Stimulated activated CD8-positive, alpha-beta memory T cell treated with anti-CD3 and anti-CD28 coated beads, Interleukin-15, amount 100 ng/mL, for 48 hours (primary cell): ENCODE results near the gene MRPS23.
"Not testable (repeated sequence)": the region's sequence is repeated elsewhere in the genome, so short reads cannot be mapped to it uniquely, and the experiment has no call there.

Experiments
- DNase-seq, 2 donors: peaks; one replicate each; pipeline ENCODE4 v3.0.0-alpha.2; 2020; ENCODE audit warnings: low read depth in 2 of 2

The MRPS23 gene

DNA sequence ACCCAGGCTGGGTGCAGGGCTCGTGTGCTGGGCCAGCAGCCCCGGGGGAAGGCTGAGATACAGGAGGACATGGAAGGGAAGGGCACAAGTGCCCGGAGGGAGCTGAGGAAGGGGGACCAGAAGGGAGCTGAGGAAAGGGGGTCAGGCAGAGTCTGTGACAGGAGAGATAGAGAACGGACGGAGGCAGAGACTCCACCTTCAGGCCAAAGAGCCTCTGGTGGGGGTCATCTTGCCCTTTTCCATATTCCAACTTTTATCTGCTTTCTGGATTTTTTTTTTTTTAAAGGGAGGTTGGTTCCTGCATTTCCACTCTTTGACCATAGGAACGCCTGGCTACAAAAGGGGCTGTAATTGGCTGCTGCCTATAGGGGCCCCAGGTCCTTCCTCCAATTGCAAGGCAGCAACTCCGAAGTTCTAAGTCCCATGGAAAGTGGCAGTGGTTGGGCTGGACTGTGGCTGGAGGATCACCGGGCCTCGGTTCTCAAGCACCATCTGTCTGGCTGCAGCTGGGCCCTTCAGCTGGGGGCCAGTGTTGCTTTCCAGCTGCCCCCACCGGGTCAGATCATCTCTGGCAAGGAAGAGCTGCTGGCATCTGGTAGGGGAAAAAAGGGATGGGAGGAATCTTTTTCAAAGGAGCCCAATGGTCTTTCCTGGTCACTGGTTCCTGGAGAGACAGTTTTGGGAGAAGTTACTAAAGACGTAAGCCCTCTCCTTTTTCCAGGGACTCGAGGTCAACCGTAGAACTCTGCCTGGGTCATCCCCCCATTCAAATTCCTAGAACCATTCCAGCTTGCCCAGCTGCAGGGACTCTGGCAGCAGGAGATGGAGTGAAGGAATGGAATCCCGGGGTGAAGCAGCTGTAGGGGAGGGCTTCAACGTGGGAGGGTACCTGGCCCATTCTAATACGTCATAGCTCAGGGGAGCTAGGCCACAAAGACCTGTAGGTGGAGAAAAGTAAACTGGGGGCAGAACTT lies 13.1 kb upstream of the MRPS23 start:
- DNase-seq, result no peak

DNA sequence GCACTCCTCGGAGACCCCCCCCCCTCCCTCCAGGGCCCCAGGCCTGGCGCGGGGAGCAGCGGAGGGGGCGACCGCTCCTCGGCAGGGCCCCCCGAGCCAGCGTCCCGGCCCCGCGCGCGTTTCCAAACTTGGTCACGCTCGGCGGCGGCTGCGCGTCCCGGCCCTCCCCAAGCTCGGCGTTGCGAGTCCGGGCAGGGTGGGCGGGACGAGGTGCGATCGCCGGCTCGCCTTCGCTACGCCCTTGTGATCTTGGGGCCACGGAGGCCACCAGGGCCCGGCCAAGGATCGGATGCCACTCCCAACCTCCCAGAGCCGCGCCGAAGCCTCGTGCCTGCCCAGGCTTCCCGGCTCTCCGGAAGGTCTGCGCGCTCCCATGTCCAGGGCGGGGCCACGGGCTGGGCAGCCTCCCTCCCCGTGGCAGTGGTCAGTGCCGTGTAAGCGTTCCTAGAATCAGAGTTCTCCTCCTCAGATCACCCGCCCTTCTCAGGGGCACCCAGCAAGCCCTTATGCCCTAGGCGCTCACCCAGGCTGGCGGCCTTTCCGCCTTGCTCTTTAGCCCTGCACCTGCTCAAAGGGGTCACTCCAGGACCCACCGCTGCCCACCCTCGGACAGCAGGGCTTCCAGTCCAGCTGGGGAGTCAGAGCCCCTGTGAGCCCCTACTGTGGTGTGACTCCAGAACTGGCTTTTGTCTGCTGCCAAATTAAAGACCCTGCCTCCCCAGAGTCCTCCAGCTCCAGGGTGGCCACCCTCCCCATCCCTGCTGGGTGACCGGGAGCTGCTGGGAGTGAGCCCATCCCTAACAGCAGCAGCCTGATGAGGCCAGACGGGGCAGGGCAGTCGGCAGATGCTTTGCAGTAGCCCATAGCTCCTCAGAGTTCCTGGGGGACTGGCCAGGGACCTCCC lies 12.2 kb upstream of the MRPS23 start:
- no peak for DNase-seq

DNA sequence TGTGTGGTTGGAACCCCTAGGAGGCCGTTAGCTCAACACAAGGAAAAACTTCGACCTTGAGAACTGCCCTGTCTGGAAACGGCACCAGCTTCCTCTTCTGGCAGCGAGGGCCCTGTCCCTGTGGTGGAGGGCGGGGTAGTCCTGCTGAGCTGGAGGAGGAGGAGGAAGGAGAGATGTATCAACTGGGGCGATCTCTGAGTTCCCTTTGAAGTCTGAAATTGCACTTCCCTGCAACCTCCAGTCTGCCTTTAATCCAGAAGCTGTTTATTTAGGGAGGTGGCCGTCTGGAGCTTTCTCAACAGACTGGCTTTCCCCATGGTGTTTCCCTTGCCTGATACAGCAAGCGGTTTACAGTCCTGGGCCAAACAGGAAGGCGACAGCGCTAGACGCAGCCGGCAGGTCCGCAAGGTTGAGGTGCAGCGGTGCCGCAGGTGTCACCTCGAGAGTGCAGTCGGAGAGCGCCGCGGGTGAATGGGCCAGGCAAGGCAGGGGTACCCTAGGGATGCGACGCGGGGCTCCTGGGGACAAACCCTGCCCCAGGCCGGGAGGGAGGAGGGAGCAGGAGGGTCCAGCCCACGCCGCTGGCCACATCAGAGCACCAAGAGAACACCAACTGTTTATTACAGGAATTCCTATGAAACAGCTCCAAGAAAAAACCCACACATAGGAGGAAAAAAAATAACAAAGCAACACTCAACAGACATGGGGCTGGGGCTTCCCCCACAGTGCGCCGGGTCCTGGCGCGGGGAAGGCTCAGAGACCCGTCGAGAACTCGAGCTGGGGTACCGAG lies 11.4 kb upstream of the MRPS23 start:
- no peak for DNase-seq

DNA sequence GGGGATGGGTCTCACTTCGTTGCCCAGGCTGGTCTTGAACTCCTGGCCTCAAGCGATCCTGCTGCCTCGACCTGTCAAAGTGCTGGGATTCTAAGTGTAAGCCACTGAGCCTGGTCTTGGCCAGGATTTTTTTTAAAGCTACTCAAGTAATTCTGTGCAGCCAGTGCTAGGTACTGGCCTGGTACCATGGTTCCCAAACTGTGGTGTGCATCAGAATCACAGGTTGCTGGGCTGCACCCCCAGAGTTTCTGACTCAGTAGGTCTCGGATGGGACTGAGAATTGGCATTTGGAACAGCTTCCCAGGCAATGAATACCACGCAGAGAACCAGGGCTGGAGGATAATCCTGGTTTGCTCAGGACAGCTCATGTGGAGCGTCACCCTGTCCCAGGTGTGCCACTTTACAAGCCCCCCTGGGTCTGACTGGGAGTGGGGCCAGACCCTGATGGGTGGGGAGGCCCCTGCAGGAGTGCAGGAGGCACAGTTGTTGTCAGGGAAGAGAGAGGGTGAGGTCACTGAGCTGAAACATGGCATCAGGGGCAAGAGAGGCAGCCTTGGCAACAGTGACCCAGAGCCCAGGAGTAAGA lies 10.7 kb upstream of the MRPS23 start:
- no peak for DNase-seq

DNA sequence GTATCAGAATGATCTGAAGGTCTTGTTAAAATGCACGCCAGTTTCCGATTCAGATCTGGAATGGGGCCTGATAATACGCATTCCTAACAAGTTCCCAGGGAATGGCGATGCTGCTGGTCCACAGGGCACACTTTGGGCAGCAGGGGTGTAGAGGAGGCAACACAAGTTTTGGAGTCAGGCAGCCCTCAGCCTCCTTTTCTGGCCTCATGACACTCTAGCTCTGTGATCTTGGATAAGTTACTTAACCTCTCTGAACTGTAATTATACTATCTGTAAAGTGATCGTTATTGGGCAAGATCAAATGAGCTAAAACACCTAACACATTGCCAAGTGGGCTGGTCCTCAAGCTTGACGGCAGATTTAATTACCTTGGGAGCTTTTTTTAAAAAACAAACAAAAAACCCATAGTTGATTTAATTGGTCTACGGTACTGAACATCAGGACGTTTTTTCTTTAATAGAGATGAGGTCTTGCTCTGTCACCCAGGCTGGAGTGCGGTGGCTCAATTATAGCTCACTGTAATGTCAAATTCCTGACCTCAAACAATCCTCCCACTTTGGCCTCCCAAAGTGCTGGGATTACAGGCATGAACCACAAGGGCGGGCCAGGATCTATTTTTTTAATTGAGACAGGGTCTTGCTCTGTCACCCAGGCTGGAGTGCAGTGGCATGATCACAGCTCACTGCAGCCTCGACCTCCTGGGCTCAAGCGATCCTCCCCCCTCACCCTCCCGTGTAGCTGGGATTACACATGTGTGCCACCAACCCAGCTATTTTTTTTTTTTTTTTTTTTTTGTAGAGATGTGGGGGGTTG lies 10.0 kb upstream of the MRPS23 start:
- DNase-seq, result no peak

DNA sequence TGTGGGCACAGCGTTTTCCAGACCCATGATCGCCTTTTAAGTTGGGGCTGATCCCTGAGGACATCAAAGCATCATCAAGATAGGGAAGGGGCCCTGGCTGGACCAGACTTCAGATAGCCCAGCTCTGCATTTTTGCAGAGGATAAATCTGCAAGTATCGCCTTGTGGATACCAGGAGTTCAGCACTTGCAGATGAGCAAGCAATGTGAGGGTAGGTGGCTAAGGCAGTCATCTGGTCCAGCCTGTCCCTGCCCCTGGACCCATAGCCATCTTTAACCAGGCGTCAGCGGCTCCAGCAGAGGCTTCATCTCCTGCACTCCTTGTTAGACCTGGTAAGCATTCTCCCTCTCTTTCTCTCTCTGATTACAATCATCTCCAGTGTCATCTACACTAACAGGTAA lies 9.0 kb upstream of the MRPS23 start:
- no peak for DNase-seq

DNA sequence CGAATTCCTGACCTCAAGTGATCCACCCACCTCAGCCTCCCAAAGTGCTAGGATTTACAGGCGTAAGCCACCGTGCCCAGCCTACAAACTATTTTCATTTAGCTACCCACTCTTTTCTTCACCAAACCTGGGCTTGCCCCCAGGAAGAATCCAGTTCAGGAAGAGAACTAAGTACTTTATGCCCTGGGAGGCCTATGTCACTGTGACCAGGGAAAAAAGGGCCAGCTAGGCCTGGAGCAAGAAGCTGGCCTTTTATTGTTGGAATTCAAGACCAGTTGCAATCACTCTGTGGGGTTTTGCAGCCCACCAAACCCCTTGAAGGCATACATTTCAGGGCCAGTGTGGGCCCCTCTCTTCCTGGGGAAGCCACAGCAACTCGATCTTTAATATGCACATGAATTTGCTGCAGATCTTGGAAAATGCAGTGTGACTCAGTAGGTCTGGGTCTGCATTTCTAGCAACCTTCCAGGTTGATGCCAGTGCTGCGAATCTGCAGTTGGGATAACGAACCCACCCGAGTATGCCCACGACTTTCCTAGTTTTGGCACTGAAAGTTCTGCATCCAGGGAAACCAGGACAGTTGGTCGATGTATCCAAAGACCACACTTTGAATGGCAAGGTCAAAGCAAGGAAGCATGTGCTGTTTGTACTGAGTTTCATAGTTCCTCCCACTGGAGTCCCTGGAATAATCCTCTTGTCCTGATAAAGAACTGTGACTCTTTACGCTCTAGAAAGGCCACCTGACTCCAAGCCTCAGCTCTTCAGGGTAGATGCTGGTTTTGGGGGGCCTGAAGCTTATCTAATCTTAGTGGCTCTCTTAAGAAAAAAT lies 7.2 kb upstream of the MRPS23 start:
- no peak for DNase-seq

DNA sequence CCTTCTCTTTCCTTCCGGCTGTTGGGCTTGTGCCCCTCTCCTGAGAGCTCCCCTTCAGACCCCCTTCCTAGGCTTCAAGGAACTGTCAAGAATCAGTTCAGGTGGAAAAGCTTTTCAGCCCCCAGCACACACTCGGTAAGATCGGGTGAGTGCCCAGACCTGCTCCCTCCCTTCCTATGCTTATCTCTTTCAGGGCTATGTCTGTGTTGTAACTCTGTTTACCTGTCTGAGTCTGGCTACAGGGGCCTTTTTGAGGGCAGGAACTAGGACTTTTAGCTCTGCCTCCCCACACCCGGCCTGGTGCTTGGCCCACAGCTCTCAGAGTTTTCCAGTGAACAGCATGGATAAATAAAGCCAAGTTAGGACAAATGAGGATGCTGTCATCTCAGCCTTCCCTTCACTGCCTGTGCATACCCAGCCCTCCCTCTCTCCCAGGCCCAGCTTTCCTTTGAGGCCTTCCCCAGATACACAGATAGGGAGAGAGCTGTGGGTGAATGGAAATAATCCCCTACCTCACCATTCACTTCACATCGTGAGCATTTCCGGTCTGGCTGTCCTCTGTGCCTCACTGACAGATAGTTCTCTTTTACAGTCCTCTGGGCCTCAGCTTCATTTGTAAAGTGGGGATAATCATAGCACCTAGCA lies 5.7 kb upstream of the MRPS23 start:
- no peak for DNase-seq

DNA sequence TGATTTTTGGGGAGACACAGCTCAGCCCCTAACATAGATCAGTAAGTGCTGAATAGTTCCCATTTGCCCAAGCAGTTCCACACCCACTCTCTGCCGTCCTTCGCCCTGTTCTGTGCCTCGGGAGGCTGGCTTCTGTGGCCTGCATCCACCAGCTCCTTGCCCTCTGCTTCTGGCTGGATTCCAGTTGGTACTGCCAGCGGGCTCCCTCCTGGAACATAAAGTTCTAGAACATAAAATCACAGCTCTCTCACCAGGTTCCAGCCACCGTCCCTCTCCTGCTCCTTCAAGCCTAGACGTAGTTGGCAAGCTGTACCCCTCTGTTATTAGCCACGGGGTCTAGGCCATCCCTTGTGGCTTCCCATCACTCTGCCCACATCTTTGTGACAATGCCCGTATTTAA lies 3.9 kb upstream of the MRPS23 start:
- no peak for DNase-seq

DNA sequence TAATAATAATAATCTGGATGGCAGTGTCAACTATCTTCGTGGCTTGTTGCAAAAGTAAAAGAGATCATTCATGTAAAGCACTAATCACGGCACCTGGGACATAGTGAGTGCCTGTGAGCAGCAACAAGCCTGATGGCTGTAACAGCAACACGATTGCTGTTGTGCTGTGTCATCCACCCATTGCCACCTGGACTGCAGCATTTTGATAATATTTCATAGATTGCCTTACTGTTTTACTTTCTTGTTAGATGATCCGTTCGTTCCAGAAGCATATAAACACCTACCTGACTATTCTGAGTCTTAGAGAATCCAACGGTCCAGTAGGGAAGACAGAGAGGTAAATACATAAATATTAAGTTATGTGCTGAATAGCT lies 3.1 kb upstream of the MRPS23 start:
- DNase-seq, result no peak

DNA sequence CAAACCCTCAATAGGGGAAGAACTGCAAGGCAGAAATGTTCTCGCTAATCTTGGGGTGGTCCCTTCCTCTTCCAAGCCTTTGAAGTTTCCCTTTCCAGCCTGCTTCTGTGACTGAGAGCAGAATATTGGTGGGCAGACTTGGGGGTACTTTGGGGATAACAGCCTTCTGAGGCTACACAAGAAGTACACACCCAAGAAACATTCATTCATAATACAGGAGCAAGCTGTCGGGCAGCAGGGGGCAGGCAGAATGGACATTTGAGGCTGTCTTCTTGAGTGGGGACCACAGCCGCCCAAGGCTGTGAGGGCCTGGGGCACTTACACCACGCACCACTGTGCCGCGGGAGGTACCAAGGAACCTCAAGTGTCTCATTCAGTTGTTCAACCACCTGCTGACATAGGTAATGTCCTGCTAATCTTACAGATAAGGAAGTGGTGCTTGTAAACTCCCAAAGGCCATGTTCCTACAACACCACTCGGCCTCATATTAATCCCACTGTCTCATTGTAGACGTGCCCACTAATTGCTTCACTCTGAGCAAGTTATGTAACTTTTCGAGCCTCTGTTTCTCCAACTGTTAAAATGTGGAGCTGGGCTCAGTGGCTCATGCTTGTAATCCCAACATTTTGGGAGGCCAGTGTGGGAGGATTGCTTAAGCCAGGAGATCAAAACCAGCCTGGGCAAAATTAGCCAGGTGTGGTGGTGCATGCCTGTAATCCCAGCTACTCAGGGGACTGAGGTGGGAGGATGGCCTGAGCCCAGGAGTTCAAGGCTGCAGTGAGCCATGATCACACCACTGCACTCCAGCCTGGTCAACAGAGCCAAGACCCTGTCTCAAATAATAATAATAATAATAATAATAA lies 2.5 kb upstream of the MRPS23 start:
- DNase-seq, result no peak

DNA sequence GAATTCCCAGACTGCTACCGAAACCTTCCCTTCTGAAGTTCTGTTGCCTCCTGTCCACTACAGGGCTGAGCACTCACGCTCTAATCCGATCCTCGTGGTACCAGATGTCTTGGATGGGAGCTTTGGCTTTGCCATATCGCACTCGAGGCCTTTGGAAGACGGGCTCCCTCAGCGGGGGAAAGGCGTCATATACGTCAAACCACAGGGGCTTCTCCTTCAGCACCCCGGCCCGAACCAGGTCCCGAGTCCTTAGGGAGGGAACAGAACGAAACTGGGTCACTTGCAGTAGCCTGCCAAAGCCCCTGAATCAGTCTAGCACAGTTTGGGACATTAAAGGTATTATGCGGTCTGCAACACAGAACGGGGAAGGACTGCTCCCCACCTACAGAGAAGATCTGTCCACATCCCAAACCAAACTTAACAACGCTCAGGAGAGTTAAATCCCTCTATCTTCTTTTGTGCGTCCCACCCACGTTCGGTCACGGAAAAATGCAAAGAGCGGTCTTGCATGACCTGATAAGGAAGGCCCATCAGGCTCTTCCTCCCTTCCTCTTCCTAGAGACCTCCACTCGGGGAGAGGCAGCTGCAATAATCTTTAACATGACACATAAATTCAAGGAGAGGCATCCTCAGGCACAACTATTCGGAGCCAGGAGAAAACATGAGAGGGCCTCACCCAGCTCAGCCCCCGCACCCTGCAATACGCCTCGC lies 526 bp downstream of the MRPS23 start:
- no peak for DNase-seq

DNA sequence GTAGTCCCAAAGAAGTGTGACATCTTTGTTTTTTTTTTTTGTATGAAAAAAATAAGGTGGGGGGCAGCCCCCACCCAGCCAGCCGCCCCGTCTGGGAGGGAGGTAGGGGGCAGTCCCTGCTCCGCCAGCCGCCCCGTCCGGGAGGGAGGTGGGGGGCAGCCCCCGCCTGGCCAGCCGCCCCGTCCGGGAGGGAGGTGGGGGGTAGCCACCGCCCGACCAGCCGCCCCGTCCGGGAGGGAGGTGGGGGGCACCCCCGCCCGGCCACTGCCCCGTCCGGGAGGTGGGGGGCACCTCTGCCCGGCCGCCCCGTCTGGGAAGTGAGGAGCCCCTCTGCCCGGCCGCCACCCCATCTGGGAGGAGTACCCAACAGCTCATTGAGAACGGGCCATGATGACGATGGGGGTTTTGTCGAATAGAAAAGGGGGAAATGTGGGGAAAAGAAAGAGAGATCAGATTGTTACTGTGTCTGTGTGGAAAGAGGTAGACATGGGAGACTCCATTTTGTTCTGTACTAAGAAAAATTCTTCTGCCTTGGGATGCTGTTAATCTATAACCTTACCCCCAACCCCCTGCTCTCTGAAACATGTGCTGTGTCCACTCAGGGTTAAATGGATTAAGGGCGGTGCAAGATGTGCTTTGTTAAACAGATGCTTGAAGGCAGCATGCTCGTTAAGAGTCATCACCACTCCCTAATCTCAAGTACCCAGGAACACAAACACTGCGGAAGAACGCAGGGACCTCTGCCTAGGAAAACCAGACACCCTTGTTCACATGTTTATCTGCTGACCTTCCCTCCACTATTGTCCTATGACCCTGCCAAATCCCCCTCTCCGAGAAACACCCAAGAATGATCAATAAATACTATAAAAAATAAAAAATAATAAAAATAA lies 3.5 kb downstream of the MRPS23 start:
- not testable (repeated sequence) for DNase-seq

DNA sequence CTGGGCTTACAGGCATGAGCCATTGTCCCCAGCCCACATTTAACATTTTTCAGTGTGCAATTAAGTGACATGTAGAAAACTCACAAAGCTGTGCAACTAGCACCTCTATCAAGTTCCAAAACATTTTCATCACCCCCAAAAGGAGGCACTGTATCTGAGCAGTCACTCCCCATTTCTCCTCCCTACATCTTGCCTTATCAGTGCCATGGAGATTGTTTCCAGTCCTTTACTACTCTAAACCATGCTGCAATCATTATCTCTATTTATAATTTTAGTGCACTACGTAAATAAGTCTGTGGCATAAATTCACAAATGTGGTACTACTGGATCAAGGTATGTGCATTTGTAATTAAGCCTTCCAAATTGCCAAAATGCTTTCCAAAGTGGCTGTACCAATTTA lies 7.6 kb downstream of the MRPS23 start:
- DNase-seq, result no peak

DNA sequence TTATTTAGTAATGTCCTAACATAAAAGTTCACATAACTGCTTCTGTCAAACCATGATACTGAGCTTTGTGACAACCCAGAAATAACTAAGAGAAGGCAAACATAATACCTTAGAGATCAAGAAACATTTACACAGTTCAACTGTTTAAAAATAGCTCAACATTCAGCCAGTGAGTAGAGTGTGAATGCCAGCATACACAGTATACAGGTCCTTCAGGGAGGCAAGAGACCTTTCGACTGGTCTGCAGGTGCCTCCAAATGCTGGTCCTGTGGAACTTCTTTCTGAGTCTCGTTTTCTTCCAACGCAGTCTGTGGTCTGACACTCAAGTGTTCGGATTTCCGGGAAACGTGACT lies 10.3 kb downstream of the MRPS23 start:
- DNase-seq, result no peak

DNA sequence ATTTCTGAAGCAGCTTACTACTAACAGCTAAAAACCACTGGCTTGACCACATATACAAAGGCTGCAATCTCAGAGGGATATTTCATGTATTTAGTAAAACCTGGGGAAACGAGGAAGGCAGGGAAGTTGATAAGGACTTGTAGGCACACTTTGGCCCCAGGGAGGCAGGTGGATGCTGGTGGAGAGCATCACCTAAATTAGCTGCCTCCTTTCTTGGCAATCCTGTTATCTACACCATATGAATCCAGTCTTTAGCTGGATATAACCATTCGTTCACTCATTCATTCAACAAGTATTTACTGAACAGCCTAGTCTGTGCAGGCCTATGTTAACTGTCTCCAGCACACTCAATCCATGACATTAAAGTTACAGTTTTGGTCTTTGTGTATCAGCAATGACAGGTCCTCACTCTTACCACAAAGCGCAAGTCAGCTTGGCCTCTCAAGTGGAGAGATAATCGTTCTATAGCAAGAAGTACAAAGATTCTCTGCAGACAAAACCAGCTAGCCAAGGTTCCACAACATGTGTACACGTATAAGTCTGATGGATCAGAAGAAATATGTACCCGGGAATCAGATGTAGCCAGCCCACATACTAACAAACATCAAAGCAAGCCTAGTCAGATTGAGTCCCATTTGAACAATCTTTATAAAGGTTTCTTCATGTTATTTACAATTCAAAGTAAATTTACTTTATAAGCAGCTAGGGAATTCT lies 10.8 kb downstream of the MRPS23 start:
- no peak for DNase-seq
